ENCODE results near the gene EPYC. TPM values are rescaled to one million over a fixed set of nuclear protein-coding genes. Genes with fewer than 3 reads are reported as not detected.

The EPYC gene
- total RNA-seq, 4 donors from 2014 or later, result not detected

DNA sequence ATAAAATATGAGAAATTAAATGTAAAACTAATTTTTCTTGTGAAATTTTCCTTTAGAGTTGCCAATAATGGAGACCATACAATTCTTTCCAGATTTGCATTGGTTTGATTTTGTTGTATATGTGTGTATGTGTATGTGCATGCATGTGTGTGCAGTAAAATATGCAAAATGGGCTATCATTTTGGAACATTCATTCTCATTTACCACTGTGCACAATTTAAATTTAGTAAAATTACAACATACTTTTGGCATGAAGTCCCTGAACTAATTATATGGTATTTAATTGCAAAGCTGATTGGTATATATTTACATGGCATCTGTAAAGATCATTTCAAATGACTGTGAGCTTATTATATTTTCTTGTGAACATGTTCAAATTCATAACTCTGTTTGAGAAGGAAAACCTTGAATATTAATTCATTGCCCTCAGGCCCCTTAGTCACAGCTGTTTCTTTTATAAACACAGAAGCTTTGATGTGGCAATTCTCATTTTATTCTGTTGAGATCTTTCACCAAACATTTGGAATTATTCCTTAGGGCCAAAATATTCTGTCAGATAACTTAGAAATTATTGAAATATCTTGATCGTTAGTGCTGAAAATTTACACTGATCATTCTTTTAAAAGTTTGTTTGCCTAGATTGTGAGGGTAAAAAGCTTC is 35.5 kb upstream of the EPYC start:
- Histone ChIP-seq H3K36me3 (no peaks in the 10 kb centered on the region), H3K9me3 (no peaks in the 10 kb centered on the region), H3K27ac (no peak overlapping the region), H3K4me1 (no peaks in the 10 kb centered on the region), H3K4me3 (no peak overlapping the region), H3K27me3 (no peaks in the 10 kb centered on the region)
- no peak for DNase-seq
- intact Hi-C loops (cut with DNase I), result no loop called here
- 21 to 42% methylated on average over 1 of the region's 1 CpG for WGBS, 2 donors
- TF ChIP-seq, protein P1, sequence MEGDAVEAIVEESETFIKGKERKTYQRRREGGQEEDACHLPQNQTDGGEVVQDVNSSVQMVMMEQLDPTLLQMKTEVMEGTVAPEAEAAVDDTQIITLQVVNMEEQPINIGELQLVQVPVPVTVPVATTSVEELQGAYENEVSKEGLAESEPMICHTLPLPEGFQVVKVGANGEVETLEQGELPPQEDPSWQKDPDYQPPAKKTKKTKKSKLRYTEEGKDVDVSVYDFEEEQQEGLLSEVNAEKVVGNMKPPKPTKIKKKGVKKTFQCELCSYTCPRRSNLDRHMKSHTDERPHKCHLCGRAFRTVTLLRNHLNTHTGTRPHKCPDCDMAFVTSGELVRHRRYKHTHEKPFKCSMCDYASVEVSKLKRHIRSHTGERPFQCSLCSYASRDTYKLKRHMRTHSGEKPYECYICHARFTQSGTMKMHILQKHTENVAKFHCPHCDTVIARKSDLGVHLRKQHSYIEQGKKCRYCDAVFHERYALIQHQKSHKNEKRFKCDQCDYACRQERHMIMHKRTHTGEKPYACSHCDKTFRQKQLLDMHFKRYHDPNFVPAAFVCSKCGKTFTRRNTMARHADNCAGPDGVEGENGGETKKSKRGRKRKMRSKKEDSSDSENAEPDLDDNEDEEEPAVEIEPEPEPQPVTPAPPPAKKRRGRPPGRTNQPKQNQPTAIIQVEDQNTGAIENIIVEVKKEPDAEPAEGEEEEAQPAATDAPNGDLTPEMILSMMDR (IDR thresholded peaks at IDR 0.05), result no peak
- TF ChIP-seq POLR2A (IDR thresholded peaks at IDR 0.05), result no peak

DNA sequence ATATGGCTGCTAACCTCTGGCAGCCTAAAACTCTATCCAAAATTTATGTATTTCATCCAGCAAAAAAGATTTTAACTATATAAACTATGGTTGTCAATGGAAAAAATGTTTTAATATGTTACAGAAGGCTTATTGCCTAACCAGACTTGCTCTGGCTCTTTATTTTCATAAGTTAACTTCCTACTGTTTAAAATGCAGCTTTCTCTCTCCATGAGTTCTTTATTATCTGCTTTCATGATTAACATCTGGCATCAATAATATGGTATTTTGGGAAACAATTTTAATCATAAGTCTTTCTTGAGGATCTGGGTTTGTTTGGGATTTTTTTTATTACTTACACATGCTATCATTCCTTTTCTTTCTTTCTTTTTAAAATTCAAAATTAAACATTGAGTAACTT is 32.5 kb upstream of the EPYC start:
- H3K27ac ChIP-seq, result no peak overlapping the region
- no peaks in the 10 kb centered on the region for H3K27me3 ChIP-seq
- DNase-seq, result no peak
- no peaks in the 10 kb centered on the region for H3K36me3 ChIP-seq
- intact Hi-C loops (cut with DNase I), result no loop called here
- no peak for TF ChIP-seq POLR2A (IDR thresholded peaks at IDR 0.05)
- TF ChIP-seq, protein P1 (IDR thresholded peaks at IDR 0.05), result no peak
- H3K4me1 ChIP-seq, result no peaks in the 10 kb centered on the region
- no peaks in the 10 kb centered on the region for H3K9me3 ChIP-seq
- no peak overlapping the region for H3K4me3 ChIP-seq

DNA sequence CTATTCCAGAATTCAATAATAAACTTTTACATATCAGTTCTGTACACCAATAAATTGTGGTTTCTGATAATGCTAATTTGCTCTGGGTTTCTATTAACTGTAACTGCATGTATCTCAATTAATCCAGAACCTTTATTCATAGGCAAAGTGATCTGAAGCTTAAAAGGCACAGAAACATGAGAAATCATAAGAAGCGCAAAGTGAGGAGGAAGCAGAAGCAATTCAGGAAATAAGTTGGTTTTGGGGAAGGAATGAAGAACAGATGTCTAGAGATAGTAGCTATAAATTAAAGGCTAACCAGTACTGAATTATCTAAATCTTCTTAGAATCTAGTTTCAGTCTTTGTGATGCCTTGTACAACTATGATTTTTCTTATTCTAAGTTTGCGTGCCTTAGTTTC is 28.5 kb upstream of the EPYC start:
- no peak for TF ChIP-seq POLR2A (IDR thresholded peaks at IDR 0.05)
- TF ChIP-seq, protein P1 (IDR thresholded peaks at IDR 0.05), result no peak
- no peak overlapping the region for H3K27ac ChIP-seq
- no peak overlapping the region for H3K4me3 ChIP-seq
- no peaks in the 10 kb centered on the region for H3K9me3 ChIP-seq
- no peak for DNase-seq
- no peaks in the 10 kb centered on the region for H3K36me3 ChIP-seq
- WGBS, 2 donors, result 75 to 80% methylated on average over 2 of the region's 2 CpGs
- H3K4me1 ChIP-seq, result no peaks in the 10 kb centered on the region
- H3K27me3 ChIP-seq, result no peaks in the 10 kb centered on the region
- intact Hi-C loops (cut with DNase I), result no loop called here

DNA sequence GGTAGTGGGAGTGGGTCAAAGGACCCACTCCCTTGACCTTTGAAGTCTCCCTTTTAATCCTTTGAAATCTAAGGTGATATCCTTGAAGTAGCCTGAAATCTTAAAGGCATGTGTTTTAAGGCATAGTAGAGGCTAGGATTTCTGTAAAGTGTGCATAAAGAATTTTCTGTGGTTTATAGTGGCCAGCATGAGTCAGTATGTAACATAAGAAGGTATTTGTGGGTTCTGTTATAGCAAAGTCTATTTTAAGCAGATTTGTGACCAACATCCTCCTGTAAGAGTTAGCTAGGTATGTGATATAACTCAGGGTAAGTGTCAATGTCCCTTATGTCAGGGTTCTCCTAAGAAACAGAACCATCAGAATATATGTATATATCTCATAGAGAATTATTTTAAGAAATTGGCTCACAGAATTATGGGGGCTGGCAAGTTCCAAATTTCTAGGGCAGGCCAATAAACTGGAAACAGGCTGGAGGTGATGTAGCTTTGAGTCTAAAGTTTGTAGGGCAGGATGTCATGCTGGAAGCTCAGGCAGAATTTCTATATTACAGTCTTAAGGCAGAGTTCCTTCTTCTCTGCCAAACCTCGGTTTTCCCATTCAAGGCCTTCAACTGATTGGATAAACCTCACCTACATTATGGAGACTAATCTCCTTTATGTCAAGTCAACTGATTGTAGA is 18.7 kb upstream of the EPYC start:
- Histone ChIP-seq H3K4me1 (no peaks in the 10 kb centered on the region), H3K27me3 (no peaks in the 10 kb centered on the region), H3K27ac (no peak overlapping the region), H3K4me3 (no peak overlapping the region), H3K36me3 (no peaks in the 10 kb centered on the region), H3K9me3 (no peaks in the 10 kb centered on the region)
- no peak for DNase-seq
- intact Hi-C loops (cut with DNase I), result no loop called here
- WGBS, 2 donors, result 50 to 75% methylated on average over 1 of the region's 1 CpG
- TF ChIP-seq, protein P1 (IDR thresholded peaks at IDR 0.05), result no peak
- TF ChIP-seq POLR2A (IDR thresholded peaks at IDR 0.05), result no peak

DNA sequence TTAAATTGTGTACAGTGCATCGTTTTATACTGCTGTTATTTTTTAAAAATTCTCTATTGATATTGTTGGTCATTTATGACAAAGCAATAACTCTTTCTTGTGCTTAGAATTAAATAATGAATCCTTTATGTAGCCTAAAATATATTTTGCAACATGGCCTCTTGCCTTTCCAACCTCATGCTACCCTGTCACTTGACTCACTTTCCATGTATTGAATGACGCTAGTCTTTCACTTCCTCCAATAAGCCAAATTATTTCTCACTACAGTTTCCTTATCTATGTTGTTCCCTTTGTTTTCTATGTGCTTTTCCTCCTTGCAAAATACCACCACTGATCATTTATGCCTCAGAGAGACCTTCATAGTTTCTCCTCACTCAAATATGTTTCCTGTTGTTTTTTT is 16.3 kb upstream of the EPYC start:
- Histone ChIP-seq H3K4me1 (peaks cover 0 to 4% (median 0%) of the 10 kb centered on the region in 3 donors), H3K36me3 (no peaks in the 10 kb centered on the region), H3K9me3 (no peaks in the 10 kb centered on the region), H3K27me3 (no peaks in the 10 kb centered on the region), H3K4me3 (no peak overlapping the region), H3K27ac (no peak overlapping the region)
- WGBS, 2 donors, result 66 to 74% methylated on average over 2 of the region's 2 CpGs
- TF ChIP-seq POLR2A (IDR thresholded peaks at IDR 0.05), result no peak
- TF ChIP-seq, protein P1 (IDR thresholded peaks at IDR 0.05), result no peak
- intact Hi-C loops (cut with DNase I), result no loop called here
- DNase-seq, result no peak
